ENCODE data around the gene TNFAIP6. TPM values are rescaled to one million over a fixed set of nuclear protein-coding genes. Genes with fewer than 3 reads are reported as not detected.

Gene TNFAIP6
- total RNA-seq, 1 experiment from 2014 or later, result not detected

- ChIA-PET CTCF (no interaction called here), RAD21 (ENCODE audit: low non-redundant PET in 1 of 2, low total read pairs in 2 of 2, uncharacterized antibody in 2 of 2, unreplicated experiment in 2 of 2) (no interaction called here), POLR2A (no interaction called here)
- no peak overlapping the region for H3K27ac ChIP-seq (ENCODE audit: low read depth, low read length)
- no TSS peak for BruUV-seq (replicated peaks)
- H3K9me3 ChIP-seq (ENCODE audit: control insufficient read depth in 1 of 2, insufficient read depth in 1 of 2, low read depth in 1 of 2, low read length in 2 of 2), result no peaks in the 10 kb centered on the region
- intact Hi-C loops (cut with micrococcal nuclease), result no loop called here
- H3K4me2 ChIP-seq (ENCODE audit: low read length), result no peak overlapping the region
- no peaks in the 10 kb centered on the region for H3K36me3 ChIP-seq (ENCODE audit: control insufficient read depth in 1 of 2, insufficient read depth in 2 of 2, low read length in 2 of 2)
- H3K4me3 ChIP-seq (replicated peaks in 1 of 2; ENCODE audit: low read depth in 1 of 2, low read length in 2 of 2), result no peak overlapping the region
- TF ChIP-seq EGR1 (IDR thresholded peaks at IDR 0.05; ENCODE audit: low read depth), result no peak
- TF ChIP-seq SP1 (IDR thresholded peaks at IDR 0.05; ENCODE audit: low read depth), result no peak
- no peak for TF ChIP-seq ZBTB33 (IDR thresholded peaks at IDR 0.05; ENCODE audit: extremely low read depth, insufficient replicate concordance, low read length)
- TF ChIP-seq SIN3A (IDR thresholded peaks at IDR 0.05; ENCODE audit: low read depth), result no peak
- TF ChIP-seq REST (IDR thresholded peaks at IDR 0.05; ENCODE audit: low read depth), result no peak
- TF ChIP-seq SRF (IDR thresholded peaks at IDR 0.05; ENCODE audit: low read depth), result no peak
- TF ChIP-seq CEBPB (IDR thresholded peaks at IDR 0.05; ENCODE audit: low read depth), result no peak
- TF ChIP-seq JUND (IDR thresholded peaks at IDR 0.05), result no peak
- TF ChIP-seq ZNF274 (IDR thresholded peaks at IDR 0.05; ENCODE audit: low read depth, low read length), result no peak
- no peak for TF ChIP-seq EZH2phosphoT487 (IDR thresholded peaks at IDR 0.05; ENCODE audit: borderline replicate concordance)
- TF ChIP-seq RAD21 (IDR thresholded peaks at IDR 0.05; ENCODE audit: low read depth), result no peak
- no peak for TF ChIP-seq CBX3 (IDR thresholded peaks at IDR 0.05; ENCODE audit: low read depth)
- no peak for TF ChIP-seq POLR2A (IDR thresholded peaks at IDR 0.05; ENCODE audit: borderline replicate concordance, extremely low read depth, insufficient read depth, insufficient read length)
- no peak for TF ChIP-seq EZH2 (IDR thresholded peaks at IDR 0.05)
- no peak overlapping the region for H3K9ac ChIP-seq (ENCODE audit: low read length)
- H4K20me1 ChIP-seq (ENCODE audit: insufficient read depth), result no peaks in the 10 kb centered on the region
- no peak overlapping the region for H2AFZ ChIP-seq (ENCODE audit: low read depth, low read length, poor library complexity, severe bottlenecking)
- no peaks in the 10 kb centered on the region for H3K4me1 ChIP-seq (ENCODE audit: control insufficient read depth in 1 of 2, insufficient read depth in 2 of 2, low read length in 2 of 2)
- DNase-seq (ENCODE audit: low read depth, low spot score), result no peak
- ATAC-seq, result no peak
- H3K27me3 ChIP-seq (ENCODE audit: insufficient read depth, low read length), result no peaks in the 10 kb centered on the region
- no peaks in the 10 kb centered on the region for H3K9me2 ChIP-seq (ENCODE audit: insufficient read depth)
- no peaks in the 10 kb centered on the region for H3K79me2 ChIP-seq (ENCODE audit: insufficient read depth, low read length)
Observed at GRCh38 chr2:151338115-151338514, 19.3 kb upstream of the TNFAIP6 start.
